Keratinocyte (primary cell): ENCODE results near the gene TMPRSS4.

Experiments used
- CTCF ChIP-seq, 3 experiments: IDR thresholded peaks in 1 of 3; conservative IDR thresholded peaks in 1 of 3; optimal IDR thresholded peaks in 1 of 3; 2 replicates in 2 of 3; 3 replicates in 1 of 3; pipeline versions ENCODE3 to v1.5.1; 2011; ENCODE audit warnings: low read length in 3 of 3, mild to moderate bottlenecking in 3 of 3, moderate library complexity in 2 of 3, control low read depth in 1 of 3, inconsistent platforms in 1 of 3; ENCODE audit not compliant: insufficient read depth in 2 of 3; ENCODE audit errors: extremely low read depth in 1 of 3
- EZH2 ChIP-seq: IDR thresholded peaks from one replicate; pipeline ENCODE4 v1.6.1; 2012; ENCODE audit warnings: inconsistent platforms, mild to moderate bottlenecking, low read length, moderate library complexity

DNA sequence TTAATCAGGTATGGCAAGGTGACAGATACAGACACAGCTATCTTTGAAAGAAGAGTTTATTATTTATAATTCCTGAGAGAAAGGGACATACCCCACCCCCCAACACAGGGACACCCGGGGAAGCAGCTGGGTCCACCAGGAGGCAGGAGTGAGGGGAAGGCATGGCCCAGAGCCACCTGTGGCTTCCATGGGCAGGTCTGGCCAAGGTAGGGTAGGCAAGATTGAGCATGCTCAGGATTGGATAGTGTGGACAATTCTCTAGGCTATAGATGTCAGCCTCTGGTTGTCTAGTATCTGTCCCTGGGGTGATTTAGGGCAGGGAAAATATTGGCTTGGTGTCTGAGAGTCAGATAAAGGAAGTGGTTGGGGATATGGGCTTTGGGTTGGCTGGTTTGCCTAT, 37.4 kb downstream of the TMPRSS4 start:
- no peak for TF ChIP-seq EZH2
- TF ChIP-seq CTCF (optimal IDR thresholded peaks at IDR 0.05 in 1 of 3, IDR thresholded peaks at IDR 0.05 in 1 of 3, conservative IDR thresholded peaks at IDR 0.05 in 1 of 3; ENCODE audit: extremely low read depth in 1 of 3, insufficient read depth in 2 of 3, low read length in 3 of 3) = peak in 2 of 3 experiments; percentile 44 to 48
